PC-3 (cell line): ENCODE measurements around the gene CTCFL. TPM values are rescaled to one million over a fixed set of nuclear protein-coding genes. Genes with fewer than 3 reads are reported as not detected.
"Not testable (repeated sequence)": the region's sequence is repeated elsewhere in the genome, so short reads cannot be mapped to it uniquely, and the experiment has no call there.

Experiments used
- ATAC-seq: fragments of 200-7000 bp; cut with Tn5 transposase; 2 replicates; pipeline ENCODE4 v1.9.1; 2020; ENCODE audit warnings: mild to moderate bottlenecking, moderate library complexity
- BruUV-seq: library from RNA; stranded (reverse); fragments of 400-500 nt; replicated peaks from 2 replicates; lab custom pipeline; 2021; lab: Mats Ljungman, UMichigan
- CTCF ChIA-PET: fragments of 300-600 bp; sonication (Branson Sonifier 250); formaldehyde crosslinking; loops from one replicate; lab custom pipeline; 2022; ENCODE audit warnings: antibody characterized with exemption; lab: Charles Lee
- POLR2A ChIA-PET: fragments of 300-600 bp; sonication (Branson Sonifier 250); formaldehyde crosslinking; loops from one replicate; lab custom pipeline; 2022; ENCODE audit warnings: antibody characterized with exemption; ENCODE audit not compliant: unreplicated experiment; lab: Charles Lee
- DNase-seq: peaks from one replicate; pipeline ENCODE4 v3.0.0-alpha.2; 2015
- H2AFZ ChIP-seq: fragments of 300-600 bp; sonication (generic); 2 replicates; pipeline ENCODE4 v1.6.0; 2016; ENCODE audit warnings: antibody characterized with exemption, low read length
- H3F3A ChIP-seq: fragments of 300-600 bp; sonication (generic); one replicate; pipeline ENCODE4 v1.6.0; 2017; ENCODE audit warnings: antibody characterized with exemption, low read length, control low read depth, mild to moderate bottlenecking; ENCODE audit not compliant: unreplicated experiment
- H3K27ac ChIP-seq: fragments of 300-600 bp; sonication (generic); 2 replicates; pipeline ENCODE4 v1.5.1; 2016; ENCODE audit warnings: mild to moderate bottlenecking, low read length
- H3K27me3 ChIP-seq: fragments of 300-600 bp; sonication (generic); 2 replicates; pipeline ENCODE4 v1.6.1; 2016; ENCODE audit warnings: low read length, mixed read lengths
- H3K36me3 ChIP-seq: fragments of 300-600 bp; sonication (generic); 2 replicates; pipeline ENCODE4 v1.6.1; 2016; ENCODE audit warnings: low read depth, mixed run types, low read length, mixed read lengths
- H3K4me1 ChIP-seq: fragments of 300-600 bp; sonication (generic); 2 replicates; pipeline ENCODE4 v1.5.1; 2016; ENCODE audit warnings: low read length; ENCODE audit not compliant: insufficient read depth
- H3K4me2 ChIP-seq: fragments of 300-600 bp; sonication (generic); 2 replicates; pipeline ENCODE4 v1.6.0; 2016; ENCODE audit warnings: low read length
- H3K4me3 ChIP-seq: fragments of 300-600 bp; sonication (generic); 2 replicates; pipeline ENCODE4 v1.5.1; 2016; ENCODE audit warnings: mild to moderate bottlenecking, low read length, mixed read lengths
- H3K79me2 ChIP-seq: fragments of 300-600 bp; sonication (generic); 2 replicates; pipeline ENCODE4 v1.6.1; 2017; ENCODE audit warnings: low read length, mixed read lengths
- H3K9ac ChIP-seq: fragments of 300-600 bp; sonication (generic); 2 replicates; pipeline ENCODE4 v1.6.0; 2016; ENCODE audit warnings: mild to moderate bottlenecking, low read length
- H3K9me2 ChIP-seq: fragments of 300-600 bp; sonication (generic); replicated peaks from 2 replicates; pipeline ENCODE4 v1.6.1; 2016; ENCODE audit warnings: mixed run types, low read length, mixed read lengths
- H3K9me3 ChIP-seq: fragments of 300-600 bp; sonication (generic); 2 replicates; pipeline ENCODE4 v1.6.1; 2016; ENCODE audit warnings: low read length, mixed read lengths
- H4K20me1 ChIP-seq: fragments of 300-600 bp; sonication (generic); 2 replicates; pipeline ENCODE4 v1.6.1; 2016; ENCODE audit warnings: low read length, mixed read lengths
- EZH2 ChIP-seq: fragments of 300-600 bp; sonication (generic); IDR thresholded peaks from one replicate; pipeline ENCODE4 v1.6.1; 2017; ENCODE audit warnings: antibody characterized with exemption, mild to moderate bottlenecking, low read length; ENCODE audit not compliant: unreplicated experiment
- EZH2phosphoT487 ChIP-seq: fragments of 300-600 bp; sonication (generic); IDR thresholded peaks from 2 replicates; pipeline ENCODE4 v1.6.1; 2018; ENCODE audit warnings: mild to moderate bottlenecking, antibody characterized with exemption, low read length, borderline replicate concordance
- intact Hi-C: fragments of 100-400 bp; cut with micrococcal nuclease; formaldehyde crosslinking; loops from 2 replicates; pipeline ENCODE4 v1.9.0; 2023
- total RNA-seq: library from RNA; depleted of rRNA; stranded (reverse); fragments of >200 nt; gene quantifications from 2 replicates; pipeline ENCODE4 v1.2.3, GENCODE V29; 2014
- TF ChIP-seq, protein P1 (sequence below): fragments of 300-600 bp; sonication (generic); conservative IDR thresholded peaks from 2 replicates; pipeline ENCODE4 v1.5.1; 2017; ENCODE audit warnings: antibody characterized with exemption, low read depth, mild to moderate bottlenecking, low read length

Gene CTCFL
- total RNA-seq, 1 experiment from 2014 or later = not detected

- H3K9ac ChIP-seq = no peak overlapping the region
- CTCF ChIA-PET = interaction anchor here (0.6 to 0.7 kb wide), 2 partner anchors 79 to 84 kb away, joined by 3 read pairs; no protein-coding TSS in a partner anchor
- no peaks in the 10 kb centered on the region for H4K20me1 ChIP-seq
- no peaks in the 10 kb centered on the region for H3K27me3 ChIP-seq
- no peaks in the 10 kb centered on the region for H3K36me3 ChIP-seq
- no peaks in the 10 kb centered on the region for H3K9me3 ChIP-seq
- H2AFZ ChIP-seq = no peak overlapping the region
- POLR2A ChIA-PET = no interaction called here
- no peak overlapping the region for H3K27ac ChIP-seq
- DNase-seq (no peak), ATAC-seq (no peak)
- H3K4me1 ChIP-seq = peaks cover 3% of the 10 kb centered on the region; the same call in 1 of the 2 replicates
- intact Hi-C loops = loop anchor here (5.0 kb wide), 1 partner anchor 940 kb away; no protein-coding TSS in a partner anchor
- no peaks in the 10 kb centered on the region for H3K79me2 ChIP-seq
- no peak overlapping the region for H3K4me3 ChIP-seq
- no TSS peak for BruUV-seq
- TF ChIP-seq EZH2 (no peak), EZH2phosphoT487 (no peak)
- TF ChIP-seq, protein P1, sequence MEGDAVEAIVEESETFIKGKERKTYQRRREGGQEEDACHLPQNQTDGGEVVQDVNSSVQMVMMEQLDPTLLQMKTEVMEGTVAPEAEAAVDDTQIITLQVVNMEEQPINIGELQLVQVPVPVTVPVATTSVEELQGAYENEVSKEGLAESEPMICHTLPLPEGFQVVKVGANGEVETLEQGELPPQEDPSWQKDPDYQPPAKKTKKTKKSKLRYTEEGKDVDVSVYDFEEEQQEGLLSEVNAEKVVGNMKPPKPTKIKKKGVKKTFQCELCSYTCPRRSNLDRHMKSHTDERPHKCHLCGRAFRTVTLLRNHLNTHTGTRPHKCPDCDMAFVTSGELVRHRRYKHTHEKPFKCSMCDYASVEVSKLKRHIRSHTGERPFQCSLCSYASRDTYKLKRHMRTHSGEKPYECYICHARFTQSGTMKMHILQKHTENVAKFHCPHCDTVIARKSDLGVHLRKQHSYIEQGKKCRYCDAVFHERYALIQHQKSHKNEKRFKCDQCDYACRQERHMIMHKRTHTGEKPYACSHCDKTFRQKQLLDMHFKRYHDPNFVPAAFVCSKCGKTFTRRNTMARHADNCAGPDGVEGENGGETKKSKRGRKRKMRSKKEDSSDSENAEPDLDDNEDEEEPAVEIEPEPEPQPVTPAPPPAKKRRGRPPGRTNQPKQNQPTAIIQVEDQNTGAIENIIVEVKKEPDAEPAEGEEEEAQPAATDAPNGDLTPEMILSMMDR = no peak
- H3F3A ChIP-seq = no peaks in the 10 kb centered on the region
- H3K9me2 ChIP-seq = no peaks in the 10 kb centered on the region
- H3K4me2 ChIP-seq = no peak overlapping the region
Measured at GRCh38 chr20:57512432-57512831, 12.5 kb downstream of the CTCFL start.

DNA sequence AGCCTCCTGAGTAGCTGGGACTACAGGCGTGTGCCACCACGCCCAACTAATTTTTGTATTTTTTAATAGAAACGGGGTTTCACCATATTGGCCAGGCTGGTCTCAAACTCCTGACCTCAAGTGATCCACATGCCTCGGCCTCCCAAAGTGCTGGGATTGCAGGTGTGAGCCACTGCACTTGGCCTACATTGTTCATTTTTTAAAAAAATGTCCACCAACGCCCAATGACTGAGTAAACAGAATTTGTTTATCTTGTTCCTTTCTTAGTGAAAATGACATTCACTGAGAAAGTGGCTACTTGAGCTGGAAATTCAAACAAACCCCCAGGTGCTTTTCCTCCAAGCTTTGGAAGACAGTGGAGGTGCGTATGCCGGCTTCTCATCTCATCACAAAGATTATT, 13.2 kb downstream of the CTCFL start:
- H3K27ac ChIP-seq, H3K9ac ChIP-seq, H2AFZ ChIP-seq, H3K4me3 ChIP-seq, H3F3A ChIP-seq, H3K79me2 ChIP-seq, H3K9me3 ChIP-seq, BruUV-seq, ATAC-seq, H3K4me2 ChIP-seq, H3K4me1 ChIP-seq, POLR2A ChIA-PET, H4K20me1 ChIP-seq, H3K9me2 ChIP-seq, DNase-seq, H3K27me3 ChIP-seq, H3K36me3 ChIP-seq: not testable (repeated sequence)
- intact Hi-C loops = loop anchor here (5.0 kb wide), 1 partner anchor 941 kb away; no protein-coding TSS in a partner anchor
- CTCF ChIA-PET = interaction anchor here (0.6 to 0.7 kb wide), 2 partner anchors 79 to 84 kb away, joined by 3 read pairs; no protein-coding TSS in a partner anchor

GRCh38 chr20:57509665-57510237, 15.2 kb downstream of the CTCFL start:
- H3K4me1 ChIP-seq = peaks cover 5% of the 10 kb centered on the region; the same call in 1 of the 2 replicates
- H3K4me2 ChIP-seq = no peak overlapping the region
- no peaks in the 10 kb centered on the region for H3K9me3 ChIP-seq
- TF ChIP-seq EZH2 = no peak
- TF ChIP-seq, protein P1 = peak; percentile 88
- ChIA-PET CTCF (interaction anchor here (0.5 to 0.7 kb wide), 2 partner anchors 11 to 887 kb away, joined by 3 to 7 read pairs; no protein-coding TSS in a partner anchor), POLR2A (interaction anchor here (0.6 kb wide), 1 partner anchor 75 kb away, joined by 11 read pairs; no protein-coding TSS in a partner anchor)
- H2AFZ ChIP-seq = no peak overlapping the region
- ATAC-seq (peak; percentile 80), DNase-seq (peak; percentile 71)
- no peak overlapping the region for H3K27ac ChIP-seq
- no peaks in the 10 kb centered on the region for H4K20me1 ChIP-seq
- no peaks in the 10 kb centered on the region for H3F3A ChIP-seq
- no peaks in the 10 kb centered on the region for H3K9me2 ChIP-seq
- intact Hi-C loops = loop anchor here (5.0 kb wide), 1 partner anchor 943 kb away; no protein-coding TSS in a partner anchor
- H3K36me3 ChIP-seq = no peaks in the 10 kb centered on the region
- no peak overlapping the region for H3K4me3 ChIP-seq
- no TSS peak for BruUV-seq
- no peak overlapping the region for H3K9ac ChIP-seq
- no peaks in the 10 kb centered on the region for H3K79me2 ChIP-seq
- H3K27me3 ChIP-seq = no peaks in the 10 kb centered on the region
